HG03060 (cell line): ENCODE measurements around the gene ARMH4.
"Not testable (repeated sequence)": the region's sequence is repeated elsewhere in the genome, so short reads cannot be mapped to it uniquely, and the experiment has no call there.

Experiments used
- ATAC-seq: cut with Tn5 transposase; IDR thresholded peaks from one replicate; pipeline ENCODE4 v1.9.1; 2021; ENCODE audit warnings: low read depth, moderate number of reproducible peaks; ENCODE audit not compliant: unreplicated experiment

The ARMH4 gene

DNA sequence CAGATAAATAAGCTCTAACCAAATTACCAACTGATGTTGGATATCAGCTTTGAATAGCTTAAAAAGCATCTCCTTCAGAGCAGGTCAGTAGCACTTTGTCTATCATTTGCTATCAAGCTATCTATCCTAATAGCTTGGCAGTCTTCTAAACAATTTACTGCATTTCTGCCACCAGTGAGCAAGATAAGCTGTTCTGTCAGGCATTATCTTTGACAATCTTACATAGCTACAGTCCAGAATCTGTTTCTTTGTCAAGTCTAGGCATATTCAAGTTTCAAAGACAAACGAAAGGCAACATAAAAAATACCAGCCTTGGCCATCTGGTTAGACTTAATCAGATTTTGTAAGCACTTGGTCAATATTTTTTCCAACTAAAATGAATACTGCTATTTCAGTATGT lies 5.6 kb downstream of the ARMH4 start:
- ATAC-seq: no peak

DNA sequence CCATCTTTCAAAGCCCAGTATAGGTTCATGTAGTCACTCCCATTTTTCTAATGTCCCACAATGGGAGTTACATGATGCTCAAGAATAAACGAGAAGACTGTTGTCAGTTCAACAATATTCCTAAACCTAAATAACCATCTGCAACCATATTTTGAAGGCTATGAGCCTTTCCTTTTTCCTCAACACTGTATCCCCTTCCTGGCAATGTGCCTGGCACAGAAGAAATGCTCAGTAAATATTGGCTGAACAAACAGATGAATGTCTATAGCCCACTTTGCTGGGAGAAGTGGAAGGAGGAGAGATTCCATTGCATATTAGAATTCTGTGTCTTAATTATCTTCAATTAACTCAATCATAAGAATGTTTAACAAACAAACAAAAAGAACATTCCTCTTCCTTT lies 6.1 kb downstream of the ARMH4 start:
- ATAC-seq: no peak

DNA sequence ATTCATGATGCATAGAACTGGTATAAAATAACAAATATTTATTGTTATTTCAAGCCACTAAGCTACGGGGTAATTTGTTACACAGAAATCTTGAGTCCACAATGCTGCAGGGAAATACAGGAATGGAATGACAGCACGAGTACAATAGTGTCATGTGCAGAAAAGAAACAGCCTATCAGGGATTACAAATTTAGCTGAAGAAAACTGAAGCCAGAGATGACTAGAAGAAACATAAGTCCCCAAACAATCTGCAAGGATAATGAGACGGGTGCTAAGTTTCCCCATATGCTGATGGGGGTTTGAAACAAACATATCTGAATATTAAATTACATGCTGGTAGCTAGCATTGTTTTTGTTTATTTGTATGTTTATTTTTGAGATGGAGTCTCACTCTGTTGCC lies 8.9 kb downstream of the ARMH4 start:
- ATAC-seq: no peak

DNA sequence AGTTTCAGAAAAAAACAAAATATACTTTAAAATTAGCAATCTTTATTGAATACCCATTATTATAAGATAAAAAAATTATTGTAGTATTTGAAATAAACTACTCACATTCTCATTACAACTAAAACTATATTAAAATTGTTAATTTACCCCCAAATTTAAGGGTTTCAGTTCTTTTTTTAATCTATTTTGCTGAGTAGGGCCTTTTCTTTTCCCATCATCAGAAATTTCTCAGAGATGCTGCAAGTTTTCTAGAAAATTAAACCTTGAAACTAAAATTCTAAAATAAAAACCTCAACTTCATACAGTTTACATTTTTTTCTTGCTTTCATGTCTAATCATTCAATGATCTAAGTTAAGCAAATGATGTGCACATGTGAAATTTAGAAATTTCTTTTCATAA lies 10.1 kb downstream of the ARMH4 start:
- no peak for ATAC-seq

DNA sequence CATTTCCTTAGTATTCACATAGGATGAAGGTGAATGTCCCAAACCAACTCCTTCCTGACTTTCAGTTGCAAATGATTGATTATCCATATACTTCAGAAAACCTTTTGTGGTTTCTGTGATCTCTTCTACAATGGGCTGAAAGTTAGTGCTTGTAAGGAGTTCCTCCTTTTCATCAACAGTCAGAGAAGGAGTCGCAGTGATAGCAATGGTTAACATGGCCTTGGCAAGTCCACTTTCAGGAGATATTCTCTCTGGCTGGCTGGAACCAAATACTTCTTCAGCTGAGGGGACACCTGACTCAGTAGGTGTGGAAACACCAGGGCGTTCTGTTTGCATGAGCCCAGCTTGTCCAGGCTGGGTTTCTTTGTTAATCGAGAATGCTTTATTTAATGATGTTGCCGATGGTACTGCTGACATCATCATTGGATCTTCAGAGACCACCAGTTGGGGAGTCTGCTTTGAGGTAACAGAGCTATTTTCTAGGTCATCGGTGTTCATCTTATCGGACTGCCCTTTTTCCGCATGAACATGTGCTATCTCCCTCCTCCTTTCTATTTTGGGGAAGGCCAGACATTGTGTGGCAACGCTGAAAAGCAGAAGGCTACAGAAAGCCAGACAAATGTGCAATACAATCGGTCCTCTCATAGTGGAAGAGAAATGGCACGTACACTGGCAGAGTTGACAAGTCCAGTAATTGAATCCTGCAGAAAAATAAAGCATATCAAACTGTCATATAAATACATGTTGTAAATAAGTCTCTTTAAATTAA lies 13.1 kb downstream of the ARMH4 start:
- ATAC-seq: no peak

DNA sequence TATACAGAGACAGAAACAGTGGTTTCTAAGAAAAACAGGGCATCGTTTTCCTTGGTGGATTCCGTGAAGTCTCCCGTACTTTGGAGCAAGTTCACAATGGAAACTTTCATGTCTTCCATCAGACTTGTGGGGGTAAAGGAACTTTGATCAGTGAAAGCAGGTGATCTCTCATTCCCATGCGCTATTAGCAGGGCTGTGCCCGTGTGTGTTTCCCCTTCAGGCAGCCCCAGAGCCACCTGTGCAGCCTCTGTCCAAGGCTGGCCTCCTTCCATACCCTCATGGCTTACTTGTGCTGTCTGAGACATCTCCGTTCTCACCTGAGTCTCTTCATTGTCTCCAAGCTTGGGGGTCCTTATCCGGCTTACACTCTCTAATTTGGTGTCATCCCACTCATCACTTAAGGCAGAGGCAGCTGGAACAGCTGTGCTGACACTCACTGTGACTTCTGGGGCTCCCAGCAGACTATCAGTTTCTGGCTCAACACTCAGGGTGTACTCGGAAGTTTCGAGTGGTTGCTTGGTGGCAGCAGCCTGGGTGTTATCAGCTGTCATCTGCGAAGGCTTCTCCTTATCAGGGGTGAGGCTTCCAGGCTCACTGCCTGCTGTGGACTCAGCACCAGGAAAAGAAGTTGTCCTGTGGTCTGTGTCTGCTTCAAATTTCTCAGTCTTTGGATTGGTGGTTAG lies 13.8 kb downstream of the ARMH4 start:
- no peak for ATAC-seq

DNA sequence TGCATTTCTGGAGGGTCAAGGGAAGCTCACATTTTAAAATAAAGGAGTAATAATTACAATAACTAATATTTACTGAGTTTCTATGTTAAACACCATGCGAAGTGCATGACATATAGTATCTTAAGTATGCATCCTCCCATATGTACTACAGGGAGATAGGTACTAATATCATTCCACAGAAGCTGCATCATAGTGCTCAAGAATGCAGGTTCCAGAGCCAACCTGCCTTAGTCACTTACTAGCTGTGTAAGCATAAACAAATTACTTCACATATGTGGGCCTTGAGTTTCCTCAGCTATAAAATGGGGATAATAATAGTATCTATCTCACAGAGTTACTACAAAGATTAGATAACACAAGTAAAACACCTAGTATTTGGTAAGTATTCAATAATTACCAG lies 18.3 kb downstream of the ARMH4 start:
- ATAC-seq: no peak

DNA sequence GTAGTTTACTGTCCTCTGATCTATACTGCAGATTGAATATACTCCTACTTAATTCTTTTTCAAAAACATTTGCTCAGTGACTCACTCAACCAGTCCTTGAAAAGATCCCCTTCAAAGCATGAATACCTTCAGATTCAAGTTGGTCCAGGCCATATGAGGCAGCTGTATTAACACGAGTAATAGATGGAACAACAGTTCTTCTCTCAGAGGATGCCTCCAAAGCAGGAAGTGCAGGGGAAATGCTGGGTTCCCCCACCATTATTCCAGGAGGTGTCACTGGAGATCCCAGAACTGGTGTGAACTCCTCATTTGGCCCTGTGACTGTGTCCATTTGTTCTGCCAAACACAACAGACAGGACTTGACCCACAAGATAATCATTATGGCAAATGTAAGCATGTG lies 20.6 kb downstream of the ARMH4 start:
- no peak for ATAC-seq

DNA sequence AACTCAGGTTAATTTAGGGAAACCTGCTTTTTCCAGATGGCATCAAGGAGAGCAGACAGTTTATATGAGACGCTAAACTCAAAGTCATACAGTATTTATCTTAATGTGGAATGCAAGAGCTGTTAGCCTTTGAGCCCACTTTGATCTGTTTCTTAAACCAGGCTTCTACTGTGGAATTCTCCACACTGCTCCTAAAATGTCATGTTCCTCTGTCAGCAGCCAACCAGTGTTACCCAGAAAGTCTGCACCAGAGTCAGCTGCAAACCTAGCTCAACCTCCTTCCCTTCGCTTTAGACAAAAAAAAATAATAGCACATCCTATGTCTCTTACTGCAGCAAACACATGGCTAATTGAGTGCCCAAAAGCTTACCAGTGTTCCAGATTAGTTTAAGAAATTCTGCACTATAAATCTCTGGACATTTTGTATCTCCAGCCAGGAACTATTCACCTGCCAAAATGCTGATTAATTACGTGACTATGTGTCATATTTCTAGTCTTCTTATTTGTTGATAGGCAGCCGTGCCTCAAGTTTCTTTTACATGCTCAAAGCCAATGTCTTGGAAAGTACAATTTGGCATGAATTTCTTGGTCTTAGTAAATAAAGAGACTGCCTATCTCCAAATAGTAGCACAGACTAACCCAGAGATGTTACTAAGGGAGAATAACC lies 21.8 kb downstream of the ARMH4 start:
- no peak for ATAC-seq

DNA sequence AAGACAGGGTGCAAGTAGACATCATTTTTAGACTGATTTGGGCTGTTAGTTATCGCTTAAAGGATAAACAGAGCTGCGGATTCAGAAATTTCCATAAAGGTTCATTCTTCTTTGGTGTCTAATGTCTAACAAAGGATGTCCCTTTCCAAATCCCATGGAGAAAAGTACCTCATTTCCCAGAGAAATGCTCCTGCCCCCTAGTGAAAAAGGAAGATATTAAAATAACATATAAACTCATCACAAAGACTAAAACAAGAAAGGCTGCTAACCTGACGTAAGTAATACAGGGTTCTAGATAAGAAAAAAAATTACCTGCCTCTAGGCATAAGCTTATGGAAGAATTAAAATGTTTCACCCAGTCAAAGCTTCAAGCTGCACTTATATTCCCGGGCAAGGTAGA lies 22.8 kb downstream of the ARMH4 start:
- ATAC-seq: no peak

DNA sequence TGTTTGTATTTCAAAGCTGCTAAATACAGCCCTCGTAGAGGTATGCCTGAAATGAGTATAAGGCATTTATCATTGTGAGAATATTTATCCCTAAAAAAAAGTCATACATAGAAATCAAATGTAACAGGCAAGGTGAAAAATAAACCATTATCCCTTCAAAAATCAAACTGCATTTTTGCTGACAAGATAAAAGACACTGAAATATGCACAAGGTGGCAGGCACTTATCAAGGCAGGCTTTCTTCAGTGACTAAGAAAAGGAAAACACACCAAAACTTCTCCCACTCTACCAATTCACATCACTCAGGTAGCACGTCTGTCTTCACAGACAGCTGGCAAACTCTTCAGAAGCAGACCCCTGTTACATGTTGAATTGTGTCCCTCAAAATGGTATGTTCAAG lies 23.6 kb downstream of the ARMH4 start:
- ATAC-seq: no peak

DNA sequence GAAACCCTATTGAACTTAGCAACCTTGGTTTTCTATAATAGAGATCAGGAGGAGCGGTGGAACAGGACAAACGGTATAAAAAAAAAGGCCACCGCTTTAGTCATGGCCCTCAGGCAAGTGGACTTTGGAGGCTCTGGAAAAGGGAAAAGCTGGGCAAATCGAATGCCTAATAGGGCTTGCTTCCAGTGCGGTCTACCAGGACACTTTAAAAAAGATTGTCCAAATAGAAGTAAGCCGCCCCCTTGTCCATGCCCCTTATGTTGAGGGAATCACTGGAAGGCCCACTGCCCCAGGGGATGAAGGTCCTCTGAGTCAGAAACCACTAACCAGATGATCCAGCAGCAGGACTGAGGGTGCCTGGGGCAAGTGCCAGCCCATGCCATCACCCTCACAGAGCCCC lies 29.5 kb downstream of the ARMH4 start:
- ATAC-seq: not testable (repeated sequence)

DNA sequence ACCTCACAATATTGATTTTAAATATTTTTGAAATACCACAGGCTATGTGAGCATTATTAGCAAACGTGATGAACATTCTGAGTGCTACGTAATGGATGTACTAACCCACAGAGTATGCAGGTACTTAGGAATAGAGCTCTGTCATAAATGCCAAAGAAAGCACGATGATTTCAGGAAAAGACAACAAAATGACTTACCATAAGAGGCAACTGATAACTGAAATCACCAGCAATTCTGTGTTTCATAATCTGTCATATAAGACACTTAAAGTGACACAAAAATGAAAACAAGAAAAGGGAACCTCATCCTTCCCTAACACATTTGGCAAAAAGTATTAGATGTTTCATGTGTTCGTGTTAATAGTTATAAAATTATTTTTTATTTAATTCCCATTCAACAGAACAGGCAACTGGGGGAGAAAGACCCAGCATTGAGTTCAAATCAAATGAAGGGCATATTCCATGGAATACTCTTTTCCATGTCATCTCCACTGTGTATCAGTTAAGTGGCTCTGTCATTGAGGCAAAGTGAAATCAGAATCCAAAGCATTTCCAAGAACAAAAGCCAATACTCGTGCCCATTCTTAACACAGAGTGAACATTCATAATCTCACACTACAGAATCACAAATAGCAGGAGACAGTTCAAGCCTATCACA lies 30.4 kb downstream of the ARMH4 start:
- ATAC-seq: no peak

DNA sequence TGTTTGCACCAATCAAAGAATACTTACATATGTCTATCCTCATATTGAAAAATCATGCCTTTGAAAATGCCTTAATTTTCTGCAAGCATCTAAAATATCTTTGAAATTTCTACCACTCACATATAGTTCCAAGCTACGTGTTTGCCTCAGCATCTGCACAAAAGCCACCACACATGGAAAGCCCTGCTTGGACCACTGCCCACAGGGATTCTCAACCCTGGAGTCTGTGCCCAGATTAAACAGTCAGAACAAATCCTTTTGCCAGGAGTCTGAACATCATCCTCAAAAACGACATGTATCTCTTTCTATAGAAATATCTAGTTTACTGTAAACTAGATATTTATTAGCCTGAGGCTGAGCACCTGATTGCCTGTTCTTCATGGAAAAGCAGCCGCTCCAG lies 32.6 kb downstream of the ARMH4 start:
- no peak for ATAC-seq

DNA sequence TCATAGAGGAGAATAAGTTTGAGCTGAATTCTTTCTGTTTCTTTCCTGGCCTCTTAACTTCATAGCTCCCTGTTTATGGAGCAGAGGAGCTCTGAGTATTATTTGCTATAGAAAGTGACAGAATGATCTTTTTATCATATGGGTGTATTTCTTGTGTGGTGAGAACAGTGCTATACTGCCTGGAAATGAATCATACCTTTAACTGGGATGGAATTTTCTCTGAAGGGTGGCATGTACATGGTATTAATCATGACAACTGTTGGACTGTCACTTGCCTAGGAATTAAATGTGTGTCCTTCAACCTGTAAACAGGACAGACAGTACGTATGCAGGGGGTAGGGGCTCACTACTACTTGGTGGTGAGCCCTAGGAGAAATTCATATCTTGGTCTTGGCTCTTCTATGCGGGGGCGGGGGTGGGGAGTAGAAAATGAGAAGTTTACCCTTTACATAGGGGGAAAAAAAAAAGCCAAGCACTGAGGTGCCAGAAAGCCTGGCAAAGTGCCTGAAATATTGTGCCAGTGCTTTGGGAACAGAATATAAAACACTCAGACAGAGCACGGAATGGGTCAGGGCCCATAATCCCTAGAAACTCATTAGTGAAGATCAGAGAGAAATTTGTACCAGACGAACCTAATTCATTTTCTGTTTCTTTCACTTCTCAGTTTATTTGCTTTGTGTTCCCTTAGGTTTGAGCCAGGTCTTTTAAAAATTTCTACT lies 33.8 kb downstream of the ARMH4 start:
- ATAC-seq: no peak

DNA sequence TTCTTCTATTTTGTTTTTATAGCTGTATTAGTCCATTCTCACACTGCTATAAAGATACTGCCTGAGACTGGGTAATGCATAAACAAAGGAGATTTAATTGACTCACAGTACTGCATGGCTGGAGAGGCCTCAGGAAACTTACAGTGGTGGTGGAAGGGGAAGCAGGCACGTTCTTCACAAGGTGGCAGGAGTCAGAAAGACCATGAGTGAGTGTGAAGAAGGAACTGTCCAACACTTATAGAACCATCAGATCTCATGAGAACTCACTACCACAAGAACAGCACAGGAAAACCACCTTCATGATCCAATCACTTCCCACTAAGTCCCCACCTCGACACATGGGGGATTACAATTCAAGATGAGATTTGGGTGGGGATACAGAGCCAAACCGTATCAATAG lies 42.3 kb downstream of the ARMH4 start:
- ATAC-seq: no peak

DNA sequence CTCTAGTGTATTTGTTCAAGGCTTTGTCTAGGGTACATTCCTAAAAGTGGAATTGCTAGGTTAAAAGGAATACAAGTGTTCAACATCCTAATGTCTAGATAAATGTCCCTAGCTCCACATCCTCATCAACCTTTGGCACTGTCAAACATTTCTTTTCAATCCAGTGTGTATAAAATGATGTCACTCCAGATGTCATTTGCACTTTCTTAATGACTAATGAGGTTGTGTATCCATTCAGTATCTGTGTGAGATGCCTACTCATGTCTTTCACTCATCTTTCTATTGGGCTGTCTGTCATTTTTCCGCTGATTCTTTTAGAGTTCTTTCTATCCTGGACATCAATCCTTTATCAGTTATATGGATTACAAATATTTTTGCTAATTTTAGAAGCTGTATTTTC lies 43.3 kb downstream of the ARMH4 start:
- ATAC-seq: no peak

DNA sequence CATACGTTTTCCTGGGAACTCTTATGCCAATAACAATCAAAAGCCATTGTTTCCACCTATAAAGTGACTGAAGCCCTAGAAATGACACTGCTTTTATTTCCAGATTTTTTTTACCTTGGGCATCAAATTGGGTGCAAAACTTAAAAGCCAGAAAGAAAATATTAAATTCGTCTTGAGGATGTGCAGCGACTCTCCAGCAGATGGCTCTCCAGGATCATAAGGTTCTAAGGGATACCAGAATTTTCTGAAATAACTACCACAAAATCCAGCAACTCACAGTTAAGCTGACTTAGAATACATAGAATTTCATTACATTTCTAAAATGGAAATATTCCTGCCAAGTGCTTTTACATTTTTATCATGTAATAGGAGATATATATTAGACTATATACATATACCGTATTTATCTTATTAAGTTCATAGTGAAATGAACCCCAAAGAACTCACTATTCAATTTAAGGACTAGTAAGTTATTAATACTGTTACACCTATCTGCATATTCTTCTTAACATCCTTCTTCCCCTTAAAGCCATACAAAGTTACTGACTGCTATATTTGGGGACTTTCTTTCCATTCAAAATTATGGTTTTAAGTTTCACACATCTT lies 44.0 kb downstream of the ARMH4 start:
- ATAC-seq: no peak

DNA sequence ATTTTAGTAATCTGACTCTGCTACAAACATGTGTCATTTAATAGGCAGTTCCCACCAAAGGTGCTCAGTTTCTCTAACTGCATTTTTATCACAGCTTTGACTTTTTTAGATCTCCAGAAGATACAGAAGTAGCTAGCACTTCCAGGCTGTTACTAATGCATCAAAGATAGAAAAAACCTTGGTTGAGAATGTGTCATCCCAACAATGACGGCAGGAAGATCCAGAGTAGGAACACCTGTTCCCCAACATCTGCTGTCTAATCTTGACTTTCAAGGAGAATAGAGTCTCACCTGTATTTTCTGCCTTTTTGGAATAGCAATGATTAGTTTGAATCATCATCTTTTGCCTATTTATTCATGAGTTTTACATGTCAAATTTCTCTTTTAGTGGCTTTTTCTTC lies 45.0 kb downstream of the ARMH4 start:
- ATAC-seq: no peak

DNA sequence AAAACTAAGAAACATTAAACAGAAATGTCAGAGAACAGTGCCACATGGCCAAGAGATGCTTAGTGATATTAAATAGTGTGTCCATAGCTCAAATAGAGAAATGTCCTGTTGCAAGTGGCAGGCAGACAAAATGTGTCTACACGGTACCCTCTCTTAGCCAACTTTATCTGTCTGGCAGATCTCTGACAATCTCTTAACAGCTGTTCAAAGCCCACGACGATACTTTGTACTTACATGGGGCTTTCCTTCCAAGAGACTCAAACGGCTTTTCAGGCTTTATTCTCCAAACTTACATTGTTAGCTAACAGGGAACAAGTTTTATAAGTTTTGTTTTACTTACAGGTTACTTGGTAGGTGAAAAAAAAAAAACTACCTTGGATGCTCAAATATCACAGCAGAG lies 45.6 kb downstream of the ARMH4 start:
- no peak for ATAC-seq
